Esophagus squamous epithelium (tissue), 5 donors: ENCODE measurements around the gene NMUR1. TPM values are rescaled to one million over a fixed set of nuclear protein-coding genes. Genes with fewer than 3 reads are reported as not detected.

Experiments used
- DNase-seq: peaks from one replicate; lab custom pipeline; 2025; lab: John Stamatoyannopoulos, UW
- H3K27ac ChIP-seq, 4 donors: fragments of 200-600 bp; sonication (generic); one replicate each; pipeline ENCODE4 v1.5.1; 2016 to 2019; ENCODE audit warnings: mild to moderate bottlenecking in 1 of 4
- H3K27me3 ChIP-seq, 4 donors: fragments of 200-600 bp; sonication (generic); 1 replicate in 3 of 4; 2 replicates in 1 of 4; pipeline versions ENCODE4 v1.5.1 to v1.6.0; 2017 to 2021; ENCODE audit warnings: antibody characterized with exemption in 1 of 4
- H3K36me3 ChIP-seq, 3 donors: fragments of 200-600 bp; sonication (generic); one replicate each; pipeline ENCODE4 v1.5.1; 2016 to 2019
- H3K4me1 ChIP-seq, 3 donors: fragments of 200-600 bp; sonication (generic); one replicate each; pipeline ENCODE4 v1.5.1; 2017 to 2019
- H3K4me3 ChIP-seq, 4 donors: fragments of 200-600 bp; sonication (generic); 1 replicate in 3 of 4; 2 replicates in 1 of 4; pipeline ENCODE4 v1.5.1; 2016 to 2019; ENCODE audit warnings: mild to moderate bottlenecking in 2 of 4, moderate library complexity in 1 of 4
- H3K9me3 ChIP-seq, 3 donors: fragments of 200-600 bp; sonication (generic); one replicate each; pipeline ENCODE4 v1.5.1; 2016 to 2019
- CTCF ChIP-seq, 6 experiments: fragments of 450-650 bp in 4 of 6; fragments of 200-600 bp in 2 of 6; sonication (generic) in 2 of 6; IDR thresholded peaks; one replicate each; pipeline ENCODE4 v1.5.1; 2016 to 2019; ENCODE audit warnings: antibody characterized with exemption in 6 of 6, mild to moderate bottlenecking in 4 of 6, moderate library complexity in 4 of 6
- POLR2A ChIP-seq, 4 donors: fragments of 450-650 bp; IDR thresholded peaks; one replicate each; pipeline ENCODE4 v1.6.1; 2017; ENCODE audit warnings: antibody characterized with exemption in 4 of 4, mild to moderate bottlenecking in 4 of 4, moderate library complexity in 3 of 4
- WGBS, 2 donors: methylation state at CpG; one replicate each; pipeline ENCODE4 v1.1.5; 2018; 5-methylcytosine and 5-hydroxymethylcytosine counted together
- intact Hi-C: fragments of 100-400 bp; cut with DNase I; formaldehyde crosslinking; loops from one replicate; pipeline ENCODE4 v1.15.0; 2022
- total RNA-seq, 4 donors: library from RNA; depleted of rRNA; stranded (reverse); fragments of >200 nt; gene quantifications; one replicate each; pipeline ENCODE4 v1.1.0, GENCODE V29; 2016
- donor health status: DM: yes; HTN: yes; CAD: no.

The NMUR1 gene
- total RNA-seq, 4 donors from 2014 or later, result 0.15 to 1.5 TPM; not detected in 2

GRCh38 chr2:231522418-231523180 is 7.6 kb downstream of the NMUR1 start:
- 67 to 73% methylated on average over 4 of the region's 8 CpGs for WGBS, 2 donors
- peaks cover 0 to 24% (median 6%) of the 10 kb centered on the region in 3 donors for H3K4me1 ChIP-seq
- H3K27me3 ChIP-seq, result no peaks in the 10 kb centered on the region
- no peak for TF ChIP-seq POLR2A (IDR thresholded peaks at IDR 0.05)
- no peak for TF ChIP-seq CTCF (IDR thresholded peaks at IDR 0.05)
- intact Hi-C loops, result no loop called here
- H3K36me3 ChIP-seq, result no peaks in the 10 kb centered on the region
- peak overlapping the region in 1 of 4 donors; percentile 25 for H3K27ac ChIP-seq
- no peak for DNase-seq
- H3K9me3 ChIP-seq, result no peaks in the 10 kb centered on the region
- H3K4me3 ChIP-seq, result no peak overlapping the region

GRCh38 chr2:231521443-231521842 is 8.8 kb downstream of the NMUR1 start:
- Histone ChIP-seq H3K4me3 (no peak overlapping the region), H3K36me3 (no peaks in the 10 kb centered on the region), H3K9me3 (no peaks in the 10 kb centered on the region), H3K27ac (no peak overlapping the region), H3K4me1 (peaks cover 0 to 24% (median 6%) of the 10 kb centered on the region in 3 donors), H3K27me3 (no peaks in the 10 kb centered on the region)
- no peak for DNase-seq
- 72 to 78% methylated on average over 2 to 3 of the region's 3 CpGs for WGBS, 2 donors
- intact Hi-C loops, result no loop called here
- no peak for TF ChIP-seq CTCF (IDR thresholded peaks at IDR 0.05)
- TF ChIP-seq POLR2A (IDR thresholded peaks at IDR 0.05), result no peak

GRCh38 chr2:231519975-231520555 is 10.2 kb downstream of the NMUR1 start:
- Histone ChIP-seq H3K4me3 (no peak overlapping the region), H3K36me3 (no peaks in the 10 kb centered on the region), H3K27me3 (no peaks in the 10 kb centered on the region), H3K27ac (no peak overlapping the region), H3K9me3 (no peaks in the 10 kb centered on the region), H3K4me1 (peaks cover 0 to 26% (median 7%) of the 10 kb centered on the region in 3 donors)
- no peak for DNase-seq
- intact Hi-C loops, result no loop called here
- 31 to 47% methylated on average over 4 of the region's 4 CpGs for WGBS, 2 donors
- no peak for TF ChIP-seq CTCF (IDR thresholded peaks at IDR 0.05)
- no peak for TF ChIP-seq POLR2A (IDR thresholded peaks at IDR 0.05)

- Histone ChIP-seq H3K4me1 (peaks cover 0 to 34% (median 9%) of the 10 kb centered on the region in 3 donors), H3K27me3 (no peaks in the 10 kb centered on the region), H3K9me3 (no peaks in the 10 kb centered on the region), H3K27ac (no peak overlapping the region), H3K4me3 (no peak overlapping the region), H3K36me3 (no peaks in the 10 kb centered on the region)
- intact Hi-C loops, result no loop called here
- 69 to 80% methylated on average over 3 to 4 of the region's 5 CpGs for WGBS, 2 donors
- no peak for DNase-seq
- TF ChIP-seq POLR2A (IDR thresholded peaks at IDR 0.05) (no peak), CTCF (IDR thresholded peaks at IDR 0.05) (no peak)
These were observed 11.5 kb downstream of the NMUR1 start for GRCh38 chr2:231518771-231519170.

GRCh38 chr2:231515603-231516002 is 14.6 kb downstream of the NMUR1 start:
- intact Hi-C loops, result no loop called here
- DNase-seq, result no peak
- H3K36me3 ChIP-seq, result no peaks in the 10 kb centered on the region
- TF ChIP-seq CTCF (IDR thresholded peaks at IDR 0.05) (no peak), POLR2A (IDR thresholded peaks at IDR 0.05) (no peak)
- H3K4me3 ChIP-seq, result no peak overlapping the region
- peaks cover 0 to 37% (median 5%) of the 10 kb centered on the region in 3 donors for H3K4me1 ChIP-seq
- 92% methylated on average over 4 of the region's 4 CpGs for WGBS, 2 donors
- H3K27me3 ChIP-seq, result no peaks in the 10 kb centered on the region
- no peaks in the 10 kb centered on the region for H3K9me3 ChIP-seq
- no peak overlapping the region for H3K27ac ChIP-seq
